ENCODE results near the gene IL4I1. TPM values are rescaled to one million over a fixed set of nuclear protein-coding genes. Genes with fewer than 3 reads are reported as not detected.
A peak's percentile ranks its signal among the peaks of the same experiment; 100 is the strongest.

Gene IL4I1
- total RNA-seq, 4 donors from 2014 or later, result 0.34 to 0.50 TPM; not detected in 2

DNA sequence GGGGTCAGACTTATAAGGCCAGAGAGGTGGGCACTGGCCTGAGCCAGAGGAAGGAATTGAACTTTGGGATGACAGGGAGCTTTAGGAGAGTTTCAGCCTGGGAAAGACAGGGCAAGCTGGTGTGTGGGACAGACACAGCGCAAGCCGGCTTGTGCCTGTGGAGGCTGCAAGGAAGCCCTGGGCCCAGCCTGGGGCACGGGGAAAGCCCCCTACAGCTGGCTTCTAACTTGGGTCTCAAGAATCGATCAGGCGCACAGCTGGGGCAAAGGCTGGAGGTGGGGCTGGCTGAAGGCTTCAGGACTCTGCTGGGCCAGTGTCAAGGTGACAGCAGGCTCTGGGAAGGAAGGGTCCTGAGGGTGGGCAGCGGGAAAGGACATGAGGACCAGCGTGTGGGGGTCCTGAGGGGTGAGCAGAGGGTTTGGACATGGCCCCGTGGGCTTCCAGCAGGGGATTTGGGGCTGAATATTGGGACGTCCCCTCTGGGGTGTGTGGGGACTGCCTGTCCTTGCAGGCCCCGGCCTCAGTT, 42.8 kb downstream of the IL4I1 start:
- peak overlapping the region in 2 of 4 donors; percentile 27 to 45 for H3K27ac ChIP-seq (replicated peaks in 1 of 4)
- 86% methylated on average over 10 of the region's 10 CpGs for WGBS
- intact Hi-C loops (cut with DNase I), result loop anchor here (5.0 kb wide), 1 partner anchor 37 kb away; the partner anchor contains the start of gene MED25
- no peak overlapping the region for H3K4me3 ChIP-seq
- DNase-seq (ENCODE audit: extremely low spot score), result no peak
- peaks cover 13 to 49% (median 48%) of the 10 kb centered on the region in 4 donors for H3K36me3 ChIP-seq
- H3K9me3 ChIP-seq, result no peaks in the 10 kb centered on the region
- TF ChIP-seq, protein P1, sequence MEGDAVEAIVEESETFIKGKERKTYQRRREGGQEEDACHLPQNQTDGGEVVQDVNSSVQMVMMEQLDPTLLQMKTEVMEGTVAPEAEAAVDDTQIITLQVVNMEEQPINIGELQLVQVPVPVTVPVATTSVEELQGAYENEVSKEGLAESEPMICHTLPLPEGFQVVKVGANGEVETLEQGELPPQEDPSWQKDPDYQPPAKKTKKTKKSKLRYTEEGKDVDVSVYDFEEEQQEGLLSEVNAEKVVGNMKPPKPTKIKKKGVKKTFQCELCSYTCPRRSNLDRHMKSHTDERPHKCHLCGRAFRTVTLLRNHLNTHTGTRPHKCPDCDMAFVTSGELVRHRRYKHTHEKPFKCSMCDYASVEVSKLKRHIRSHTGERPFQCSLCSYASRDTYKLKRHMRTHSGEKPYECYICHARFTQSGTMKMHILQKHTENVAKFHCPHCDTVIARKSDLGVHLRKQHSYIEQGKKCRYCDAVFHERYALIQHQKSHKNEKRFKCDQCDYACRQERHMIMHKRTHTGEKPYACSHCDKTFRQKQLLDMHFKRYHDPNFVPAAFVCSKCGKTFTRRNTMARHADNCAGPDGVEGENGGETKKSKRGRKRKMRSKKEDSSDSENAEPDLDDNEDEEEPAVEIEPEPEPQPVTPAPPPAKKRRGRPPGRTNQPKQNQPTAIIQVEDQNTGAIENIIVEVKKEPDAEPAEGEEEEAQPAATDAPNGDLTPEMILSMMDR (IDR thresholded peaks at IDR 0.05), result no peak
- TF ChIP-seq POLR2A (IDR thresholded peaks at IDR 0.05; ENCODE audit: low read depth) (no peak), EP300 (IDR thresholded peaks at IDR 0.05) (no peak), POLR2AphosphoS5 (IDR thresholded peaks at IDR 0.05) (no peak)
- no peaks in the 10 kb centered on the region for H3K27me3 ChIP-seq
- peaks cover 27 to 44% (median 40%) of the 10 kb centered on the region in 4 donors for H3K4me1 ChIP-seq

DNA sequence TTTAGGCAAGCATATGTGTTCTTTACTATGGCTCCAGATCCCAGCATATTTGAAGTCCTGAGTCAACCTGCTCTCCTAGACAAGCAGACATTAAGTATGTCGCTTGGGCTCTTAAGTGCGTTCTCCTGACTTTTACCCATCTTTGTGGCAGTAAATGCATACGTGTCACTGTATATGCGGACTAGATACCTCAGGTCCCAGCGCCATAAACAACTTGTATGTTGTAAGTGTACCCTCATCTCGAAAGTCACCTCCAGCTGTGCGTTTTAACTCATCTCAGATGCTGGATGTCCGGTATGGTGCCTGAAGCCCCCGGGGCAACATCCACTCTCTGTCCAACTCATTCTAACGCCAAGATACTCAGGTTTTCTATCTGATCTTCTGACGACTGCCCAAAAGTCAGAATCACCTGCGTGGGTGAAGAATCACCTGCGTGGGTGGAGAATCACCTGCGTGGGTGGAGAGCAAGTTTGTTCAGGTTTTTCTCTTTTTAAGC, 44.0 kb downstream of the IL4I1 start:
- DNase-seq (ENCODE audit: extremely low spot score), result no peak
- Histone ChIP-seq H3K9me3 (no peaks in the 10 kb centered on the region), H3K4me1 (peaks cover 27 to 44% (median 40%) of the 10 kb centered on the region in 4 donors), H3K4me3 (peak overlapping the region; percentile 84 to 97 (median 86)), H3K27me3 (no peaks in the 10 kb centered on the region), H3K36me3 (peaks cover 7 to 36% (median 35%) of the 10 kb centered on the region in 4 donors), H3K27ac (replicated peaks in 1 of 4) (no peak overlapping the region)
- TF ChIP-seq, protein P1 (IDR thresholded peaks at IDR 0.05), result no peak
- TF ChIP-seq POLR2AphosphoS5 (IDR thresholded peaks at IDR 0.05), result no peak
- TF ChIP-seq EP300 (IDR thresholded peaks at IDR 0.05), result no peak
- TF ChIP-seq POLR2A (IDR thresholded peaks at IDR 0.05; ENCODE audit: low read depth), result no peak
- WGBS, result 72% methylated on average over 14 of the region's 14 CpGs
- intact Hi-C loops (cut with DNase I), result loop anchor here (5.0 kb wide), 1 partner anchor 35 kb away; the partner anchor contains the start of gene MED25

DNA sequence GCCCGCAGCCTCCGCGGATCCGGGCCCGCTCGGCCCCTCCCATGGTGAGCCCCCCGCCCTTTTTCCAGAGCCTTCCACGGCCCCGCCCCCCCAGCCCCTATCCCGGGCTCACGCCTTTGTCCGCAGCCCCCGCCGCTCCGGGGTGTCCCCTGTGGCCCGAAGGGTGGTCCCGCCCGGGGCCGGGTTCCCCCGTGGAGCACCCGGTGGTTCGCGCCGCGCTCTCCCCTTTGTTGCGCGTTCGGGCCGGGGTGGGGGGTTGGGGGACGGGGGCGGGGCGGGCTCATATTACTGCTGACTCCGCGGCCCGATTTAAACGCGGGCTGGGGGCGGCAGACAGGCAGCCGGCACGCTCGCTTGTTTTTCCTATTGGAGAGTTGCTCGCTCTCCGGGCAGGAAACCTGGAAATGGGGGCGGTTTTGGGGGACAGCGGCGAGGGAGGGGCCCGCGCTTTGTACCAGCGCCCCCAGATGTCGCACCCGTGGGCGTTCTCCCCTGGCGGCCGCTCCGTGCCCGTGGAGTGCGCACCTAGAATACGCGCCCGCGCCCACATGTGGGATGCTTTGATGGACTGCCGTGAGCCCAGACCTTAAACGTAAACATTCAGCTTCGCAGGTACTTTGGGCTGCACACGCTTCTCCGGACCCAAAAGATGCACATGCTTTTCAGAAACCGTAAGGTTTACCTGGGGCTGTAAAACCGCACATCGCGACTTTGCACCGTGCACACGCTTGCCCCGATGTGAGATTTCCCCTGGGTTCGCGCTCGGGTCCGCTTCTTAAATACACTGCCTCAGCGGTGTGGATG, 45.0 kb downstream of the IL4I1 start:
- Histone ChIP-seq H3K4me1 (peaks cover 27 to 44% (median 40%) of the 10 kb centered on the region in 4 donors), H3K36me3 (peaks cover 7 to 26% (median 25%) of the 10 kb centered on the region in 4 donors), H3K4me3 (peak overlapping the region; percentile 84 to 97 (median 86)), H3K27me3 (no peaks in the 10 kb centered on the region), H3K27ac (replicated peaks in 1 of 4) (peak overlapping the region; percentile 96 to 100 (median 98)), H3K9me3 (no peaks in the 10 kb centered on the region)
- DNase-seq (ENCODE audit: extremely low spot score), result no peak
- under 1% methylated on average over 28 of the region's 78 CpGs for WGBS
- intact Hi-C loops (cut with DNase I), result loop anchor here (5.0 kb wide), 1 partner anchor 34 kb away; the partner anchor contains the start of gene MED25
- TF ChIP-seq EP300 (IDR thresholded peaks at IDR 0.05), result no peak
- no peak for TF ChIP-seq POLR2AphosphoS5 (IDR thresholded peaks at IDR 0.05)
- TF ChIP-seq, protein P1 (IDR thresholded peaks at IDR 0.05), result no peak
- no peak for TF ChIP-seq POLR2A (IDR thresholded peaks at IDR 0.05; ENCODE audit: low read depth)

DNA sequence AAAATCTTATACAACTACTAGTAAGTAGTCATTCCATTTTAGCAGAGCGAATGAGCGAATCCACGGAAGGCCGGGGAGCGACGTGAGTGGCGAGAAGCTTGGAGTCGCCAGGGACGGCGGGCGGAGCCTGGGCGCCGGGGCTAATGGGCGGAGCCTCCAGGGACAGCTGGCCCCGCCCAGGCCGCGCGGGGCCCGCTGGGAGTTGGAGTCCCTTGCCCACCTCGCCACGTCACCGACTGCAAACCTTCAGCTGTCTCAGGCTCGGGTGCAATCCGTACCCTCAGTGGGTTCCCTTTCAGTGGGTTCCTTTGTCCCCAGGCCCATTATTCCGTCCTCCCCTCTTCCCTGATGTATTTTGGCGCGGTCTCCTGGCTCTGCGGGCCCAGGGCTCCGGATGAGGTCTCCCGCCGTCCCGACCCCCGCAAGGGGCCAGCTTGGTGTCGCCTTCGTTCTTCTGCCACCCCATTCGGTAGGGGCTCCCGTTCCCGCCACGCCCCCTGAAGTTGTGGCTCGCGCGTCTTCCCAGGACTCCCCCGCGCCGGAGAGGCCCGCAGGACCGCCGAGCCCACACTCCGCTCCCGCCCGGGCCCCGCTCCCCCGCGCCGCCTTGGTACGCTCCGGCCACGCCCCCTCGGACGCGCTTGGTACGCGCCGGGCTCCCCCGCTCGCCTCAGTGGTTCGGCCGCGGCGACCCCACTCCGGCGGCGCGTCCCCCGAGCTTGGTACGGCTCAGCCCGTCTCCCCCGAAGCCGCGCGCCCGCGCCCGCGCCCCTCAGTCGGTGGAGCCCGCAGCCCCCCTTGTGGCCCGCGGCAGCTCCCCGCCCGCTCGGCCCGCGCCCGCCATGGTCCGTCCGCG, 46.0 kb downstream of the IL4I1 start, which contains the start of gene PTOV1:
Gene PTOV1, plus strand, starts transcription at position 673 of the 856 bp plus-strand sequence.
- Histone ChIP-seq H3K27me3 (no peaks in the 10 kb centered on the region), H3K4me3 (peak within 1 kb of the TSS; percentile 84 to 97 (median 86)), H3K27ac (replicated peaks in 1 of 4) (peak within 1 kb of the TSS; percentile 96 to 100 (median 98)), H3K36me3 (peaks cover 7 to 17% (median 16%) of the 10 kb centered on the region in 4 donors), H3K9me3 (no peaks in the 10 kb centered on the region), H3K4me1 (peaks cover 27 to 44% (median 40%) of the 10 kb centered on the region in 4 donors)
- intact Hi-C loops (cut with DNase I), result loop anchor here (5.0 kb wide), 1 partner anchor 33 kb away; the partner anchor contains the start of gene MED25
- peak; percentile 76 for TF ChIP-seq POLR2A (IDR thresholded peaks at IDR 0.05; ENCODE audit: low read depth)
- TF ChIP-seq POLR2AphosphoS5 (IDR thresholded peaks at IDR 0.05), result peak; percentile 69 to 88
- no peak for TF ChIP-seq EP300 (IDR thresholded peaks at IDR 0.05)
- 0% methylated on average over 25 of the region's 98 CpGs for WGBS
- peak; percentile 97 for DNase-seq (ENCODE audit: extremely low spot score)

Measured in esophagus muscularis mucosa (tissue), 4 donors.